Fibroblast of mammary gland (primary cell): ENCODE results near the gene ETAA1.
A peak's percentile ranks its signal among the peaks of the same experiment; 100 is the strongest.

Experiments used
- DNase-seq: peaks from one replicate; pipeline ENCODE4 v3.0.0-alpha.2; 2010; ENCODE audit warnings: low read depth
- H3K4me3 ChIP-seq: 2 replicates; pipeline ENCODE4 v1.5.1; 2011; ENCODE audit warnings: low read depth, mild to moderate bottlenecking, low read length, moderate library complexity; ENCODE audit not compliant: control insufficient read depth
- TF ChIP-seq, protein P1 (sequence below): conservative IDR thresholded peaks from 2 replicates; pipeline ENCODE4 v1.5.1; 2011; ENCODE audit warnings: low read depth, low read length, inconsistent platforms; ENCODE audit not compliant: control insufficient read depth, insufficient read depth

The ETAA1 gene

DNA sequence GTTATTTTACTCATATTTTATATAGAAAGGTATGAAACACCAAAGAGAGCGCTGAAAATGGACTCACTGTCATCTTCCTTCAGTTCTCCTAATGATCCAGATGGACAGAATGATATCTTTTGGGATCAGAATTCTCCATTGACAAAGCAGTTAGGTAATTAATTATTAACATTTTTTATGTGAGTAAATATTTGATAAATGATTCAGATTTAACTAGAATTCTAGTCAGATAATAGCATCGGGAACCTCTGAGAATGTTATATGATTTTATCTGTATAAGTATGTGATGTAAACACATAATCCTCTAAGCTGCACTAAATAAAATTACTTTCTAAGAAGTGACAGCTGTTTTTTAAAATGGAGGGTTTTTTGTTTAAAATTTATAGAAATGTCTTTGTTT is 2.0 kb downstream of the ETAA1 start:
- TF ChIP-seq, protein P1, sequence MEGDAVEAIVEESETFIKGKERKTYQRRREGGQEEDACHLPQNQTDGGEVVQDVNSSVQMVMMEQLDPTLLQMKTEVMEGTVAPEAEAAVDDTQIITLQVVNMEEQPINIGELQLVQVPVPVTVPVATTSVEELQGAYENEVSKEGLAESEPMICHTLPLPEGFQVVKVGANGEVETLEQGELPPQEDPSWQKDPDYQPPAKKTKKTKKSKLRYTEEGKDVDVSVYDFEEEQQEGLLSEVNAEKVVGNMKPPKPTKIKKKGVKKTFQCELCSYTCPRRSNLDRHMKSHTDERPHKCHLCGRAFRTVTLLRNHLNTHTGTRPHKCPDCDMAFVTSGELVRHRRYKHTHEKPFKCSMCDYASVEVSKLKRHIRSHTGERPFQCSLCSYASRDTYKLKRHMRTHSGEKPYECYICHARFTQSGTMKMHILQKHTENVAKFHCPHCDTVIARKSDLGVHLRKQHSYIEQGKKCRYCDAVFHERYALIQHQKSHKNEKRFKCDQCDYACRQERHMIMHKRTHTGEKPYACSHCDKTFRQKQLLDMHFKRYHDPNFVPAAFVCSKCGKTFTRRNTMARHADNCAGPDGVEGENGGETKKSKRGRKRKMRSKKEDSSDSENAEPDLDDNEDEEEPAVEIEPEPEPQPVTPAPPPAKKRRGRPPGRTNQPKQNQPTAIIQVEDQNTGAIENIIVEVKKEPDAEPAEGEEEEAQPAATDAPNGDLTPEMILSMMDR, result no peak
- H3K4me3 ChIP-seq, result no peak overlapping the region

DNA sequence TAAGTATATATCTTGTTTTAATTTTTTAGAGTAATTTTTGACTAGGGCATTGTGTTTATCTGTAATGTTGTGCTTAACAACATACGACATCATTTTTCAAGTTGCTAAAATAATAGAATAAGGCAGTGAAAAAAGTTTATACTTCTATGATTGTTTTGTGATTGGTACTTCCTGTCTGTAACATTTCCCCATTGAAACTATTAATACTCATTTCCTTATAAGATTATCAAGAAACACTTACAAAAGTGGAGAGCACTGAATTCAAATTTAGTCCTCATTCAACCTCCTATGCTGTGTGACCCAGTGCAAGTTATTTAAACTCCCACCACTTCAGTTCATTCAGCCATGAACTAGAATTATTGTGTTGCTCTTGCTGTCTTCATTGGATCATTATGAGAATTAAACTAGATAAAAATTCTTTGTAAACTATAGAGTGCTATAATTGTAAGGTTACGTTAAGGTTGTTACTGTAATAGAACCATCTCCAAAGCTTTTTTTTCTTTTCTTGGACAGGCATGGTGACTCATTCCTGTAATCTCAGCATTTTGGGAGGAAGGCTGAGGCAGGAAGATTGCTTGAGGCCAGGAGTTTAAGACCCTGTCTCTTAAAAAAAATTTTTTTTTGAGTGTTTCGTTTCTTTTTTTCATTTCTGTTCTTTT is 2.8 kb downstream of the ETAA1 start:
- TF ChIP-seq, protein P1, result no peak
- no peak overlapping the region for H3K4me3 ChIP-seq
- DNase-seq, result peak; percentile 57

More for the DNA sequence above, 2.0 kb downstream of the ETAA1 start:
- DNase-seq, result no peak

DNA sequence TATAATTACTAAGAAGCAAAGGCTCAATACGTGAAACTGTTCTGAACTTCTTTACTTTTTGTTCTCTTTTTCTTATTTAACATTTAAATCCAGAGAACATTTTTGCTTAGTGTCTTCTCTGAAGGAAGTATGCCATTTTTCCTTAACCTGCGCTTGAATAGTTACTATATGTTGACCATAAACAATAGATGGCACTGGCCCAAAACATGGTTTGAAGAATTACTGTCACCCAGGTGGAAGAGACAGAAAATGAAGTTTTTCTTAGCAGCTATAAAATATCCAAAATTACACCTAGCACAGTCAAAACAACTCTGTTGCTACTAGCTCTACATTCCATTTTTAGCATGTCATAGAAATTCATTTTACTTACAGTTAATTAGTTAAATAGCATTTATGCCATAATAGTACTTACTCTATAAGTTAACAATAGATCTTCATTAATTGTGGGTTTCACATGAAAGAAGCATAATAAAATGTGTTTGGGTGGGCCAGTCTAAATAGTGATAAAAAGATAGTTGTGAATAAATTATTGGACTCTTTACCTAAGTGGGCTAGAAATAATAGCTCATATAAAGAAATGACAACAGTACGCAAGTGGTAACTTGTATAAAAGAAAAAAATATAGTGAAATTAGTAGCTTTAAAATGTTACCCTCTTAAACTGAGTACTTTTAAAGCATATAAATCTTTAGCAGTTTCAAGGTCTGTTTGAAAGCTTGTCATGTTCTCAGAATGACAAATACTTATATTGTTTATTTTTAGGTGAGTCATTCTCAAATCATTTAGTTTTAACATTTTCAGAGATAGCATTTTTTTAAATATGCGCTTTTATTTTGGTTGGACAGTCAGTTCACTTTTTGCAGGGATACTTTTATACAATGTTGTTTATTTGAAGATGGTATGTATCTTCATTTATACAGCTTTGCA is 3.7 kb downstream of the ETAA1 start:
- H3K4me3 ChIP-seq, result no peak overlapping the region
- DNase-seq, result peak; percentile 33
- TF ChIP-seq, protein P1, result no peak

DNA sequence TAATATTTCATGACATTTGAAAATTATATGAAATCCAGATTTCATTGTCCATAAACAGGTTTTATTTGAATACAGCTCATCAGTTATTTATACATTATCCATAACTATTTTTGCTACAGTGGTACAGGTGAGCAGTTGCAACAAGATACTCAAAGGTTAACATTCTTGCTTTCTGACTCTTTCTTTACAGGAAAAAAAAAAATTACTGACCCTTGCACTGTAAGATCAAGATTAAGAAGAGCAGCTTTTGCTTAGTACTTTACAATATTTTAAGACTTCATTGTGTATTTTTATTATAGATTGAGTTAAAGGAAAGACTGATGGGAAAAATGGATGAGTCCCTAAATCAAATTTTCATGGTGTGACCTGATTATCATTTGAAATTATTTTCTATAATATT is 11.2 kb downstream of the ETAA1 start:
- no peak overlapping the region for H3K4me3 ChIP-seq
- DNase-seq, result no peak
- TF ChIP-seq, protein P1, result no peak

DNA sequence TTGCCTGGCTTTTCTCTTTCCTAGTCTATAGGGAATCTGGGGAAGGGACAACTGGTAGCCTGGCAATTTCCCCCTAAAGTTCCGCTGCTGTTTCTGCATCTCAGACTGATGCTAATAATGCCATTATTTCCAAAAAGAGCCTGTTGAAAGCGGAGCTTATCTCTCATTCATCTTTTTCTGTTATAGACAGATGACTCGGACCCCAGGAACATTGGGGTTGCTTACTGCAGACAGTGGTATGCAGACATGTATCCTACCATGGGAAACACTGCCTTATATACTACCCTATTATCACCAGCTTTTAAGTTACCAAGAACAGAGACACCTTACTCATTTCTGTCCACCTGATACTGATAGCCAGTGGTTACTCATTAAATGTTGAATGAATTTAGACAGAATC is 15.3 kb downstream of the ETAA1 start:
- DNase-seq, result no peak
- H3K4me3 ChIP-seq, result no peak overlapping the region
- TF ChIP-seq, protein P1, result no peak

DNA sequence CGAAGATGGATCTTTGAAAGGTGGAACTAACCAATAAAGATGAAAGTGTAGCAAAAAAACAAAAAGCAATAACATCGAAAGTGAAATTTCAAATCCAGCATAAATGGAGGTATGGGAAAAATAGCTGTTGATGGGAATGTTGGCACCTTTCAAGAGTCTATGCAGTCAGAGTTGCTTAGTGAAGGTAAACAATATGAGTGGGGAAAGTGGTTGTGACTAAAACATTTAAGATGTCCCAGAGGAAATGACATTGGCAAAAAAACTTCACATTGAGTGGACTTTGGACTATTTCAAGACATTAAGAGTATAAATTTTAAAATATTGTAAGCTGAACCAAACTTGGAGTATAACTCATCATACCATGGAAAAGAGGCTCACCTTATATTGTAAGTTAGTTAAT is 17.7 kb downstream of the ETAA1 start:
- H3K4me3 ChIP-seq, result no peak overlapping the region
- TF ChIP-seq, protein P1, result no peak
- DNase-seq, result no peak
